ENCODE measurements around the gene NXPH3. TPM values are rescaled to one million over a fixed set of nuclear protein-coding genes. Genes with fewer than 3 reads are reported as not detected.

The NXPH3 gene
- polyA plus RNA-seq, 3 donors, result 0.90 to 1.2 (median 1.0) TPM

- no peak for DNase-seq (ENCODE audit: extremely low read depth in 1 of 11, low read depth in 9 of 11, low spot score in 4 of 11)
Observed at GRCh38 chr17:49604314-49604869, 28.7 kb downstream of the NXPH3 start.

GRCh38 chr17:49610883-49611584, 35.4 kb downstream of the NXPH3 start:
- no peak for DNase-seq (ENCODE audit: extremely low read depth in 1 of 11, low read depth in 9 of 11, low spot score in 4 of 11)

GRCh38 chr17:49612726-49613125, 37.1 kb downstream of the NXPH3 start:
- DNase-seq (ENCODE audit: extremely low read depth in 1 of 11, low read depth in 9 of 11, low spot score in 4 of 11), result no peak

GRCh38 chr17:49613182-49613800, 37.6 kb downstream of the NXPH3 start:
- no peak for DNase-seq (ENCODE audit: extremely low read depth in 1 of 11, low read depth in 9 of 11, low spot score in 4 of 11)

- DNase-seq (ENCODE audit: extremely low read depth in 1 of 11, low read depth in 9 of 11, low spot score in 4 of 11), result no peak
Observed at GRCh38 chr17:49616086-49616485, 40.4 kb downstream of the NXPH3 start.

- no peak for DNase-seq (ENCODE audit: extremely low read depth in 1 of 11, low read depth in 9 of 11, low spot score in 4 of 11)
Observed at GRCh38 chr17:49616601-49617131, 41.0 kb downstream of the NXPH3 start.

- DNase-seq (ENCODE audit: extremely low read depth in 1 of 11, low read depth in 9 of 11, low spot score in 4 of 11), result no peak
Observed at GRCh38 chr17:49618028-49618611, 42.4 kb downstream of the NXPH3 start.

- DNase-seq (ENCODE audit: extremely low read depth in 1 of 11, low read depth in 9 of 11, low spot score in 4 of 11), result no peak
Observed at GRCh38 chr17:49621420-49621819, 45.7 kb downstream of the NXPH3 start.

GRCh38 chr17:49621946-49622529, 46.4 kb downstream of the NXPH3 start:
- DNase-seq (ENCODE audit: extremely low read depth in 1 of 11, low read depth in 9 of 11, low spot score in 4 of 11), result no peak

GRCh38 chr17:49624896-49625295, 49.2 kb downstream of the NXPH3 start:
- DNase-seq (ENCODE audit: extremely low read depth in 1 of 11, low read depth in 9 of 11, low spot score in 4 of 11), result no peak

- no peak for DNase-seq (ENCODE audit: extremely low read depth in 1 of 11, low read depth in 9 of 11, low spot score in 4 of 11)
Observed at GRCh38 chr17:49629447-49629846, 53.8 kb downstream of the NXPH3 start.

GRCh38 chr17:49630113-49630900, 54.6 kb downstream of the NXPH3 start:
- DNase-seq (ENCODE audit: extremely low read depth in 1 of 11, low read depth in 9 of 11, low spot score in 4 of 11), result no peak

- no peak for DNase-seq (ENCODE audit: extremely low read depth in 1 of 11, low read depth in 9 of 11, low spot score in 4 of 11)
Observed at GRCh38 chr17:49631496-49631895, 55.8 kb downstream of the NXPH3 start.

Other genes starting within 250 kb of the NXPH3 start
- gene ZNF652, start 213.6 kb upstream of the NXPH3 start, polyA plus RNA-seq (ENCODE audit: insufficient read length in 3 of 3), result 10 to 100 TPM; 26.2 to 30.4 (median 29.3) TPM
- 100 to 1,000 TPM; 225 to 247 (median 234) TPM for gene PHB1, start 161.0 kb upstream of the NXPH3 start, polyA plus RNA-seq (ENCODE audit: insufficient read length in 3 of 3)
- gene NGFR, start 80.6 kb upstream of the NXPH3 start, polyA plus RNA-seq (ENCODE audit: insufficient read length in 3 of 3), result 1 to 10 TPM; 4.1 to 8.6 (median 4.5) TPM
- 10 to 100 TPM; 63.3 to 65.8 (median 64.1) TPM for gene SPOP, start 102.2 kb downstream of the NXPH3 start, polyA plus RNA-seq (ENCODE audit: insufficient read length in 3 of 3)
- gene SLC35B1, start 132.1 kb downstream of the NXPH3 start, polyA plus RNA-seq (ENCODE audit: insufficient read length in 3 of 3), result 10 to 100 TPM; 73.1 to 82.1 (median 75.8) TPM
- gene FAM117A, start 188.3 kb downstream of the NXPH3 start, polyA plus RNA-seq (ENCODE audit: insufficient read length in 3 of 3), result 10 to 100 TPM; 17.1 to 19.2 (median 19.1) TPM
- gene KAT7, start 212.8 kb downstream of the NXPH3 start, polyA plus RNA-seq (ENCODE audit: insufficient read length in 3 of 3), result 10 to 100 TPM; 49.1 to 54.9 (median 52.1) TPM

Measured in renal cortex interstitium (tissue), 11 donors.